ENCODE data around the gene FHIT. TPM values are rescaled to one million over a fixed set of nuclear protein-coding genes. Genes with fewer than 3 reads are reported as not detected.

FHIT gene
- total RNA-seq, 4 donors from 2014 or later: 0.72 to 5.2 (median 2.1) TPM

- intact Hi-C loops (cut with DNase I; ENCODE audit: low total_unique reads): loop anchor here (10.0 kb wide), 1 partner anchor 59 kb away; no protein-coding TSS in a partner anchor
- H3K9me3 ChIP-seq: no peaks in the 10 kb centered on the region
- in situ Hi-C loops (cut with MboI; ENCODE audit: low sequenced_read_pairs in 4 of 4): no loop called here
- no peaks in the 10 kb centered on the region for H3K27me3 ChIP-seq
- H3K4me1 ChIP-seq: no peaks in the 10 kb centered on the region
- ATAC-seq (no peak), DNase-seq (no peak)
- H3K4me3 ChIP-seq: no peak overlapping the region
- TF ChIP-seq POLR2A (IDR thresholded peaks at IDR 0.05) (no peak), CTCF (IDR thresholded peaks at IDR 0.05 in 4 of 5, conservative IDR thresholded peaks at IDR 0.05 in 1 of 5) (no peak)
- no peak overlapping the region for H3K27ac ChIP-seq
- H3K36me3 ChIP-seq: no peaks in the 10 kb centered on the region
Observed at GRCh38 chr3:61226166-61226686, 25.0 kb downstream of the FHIT start.

DNA sequence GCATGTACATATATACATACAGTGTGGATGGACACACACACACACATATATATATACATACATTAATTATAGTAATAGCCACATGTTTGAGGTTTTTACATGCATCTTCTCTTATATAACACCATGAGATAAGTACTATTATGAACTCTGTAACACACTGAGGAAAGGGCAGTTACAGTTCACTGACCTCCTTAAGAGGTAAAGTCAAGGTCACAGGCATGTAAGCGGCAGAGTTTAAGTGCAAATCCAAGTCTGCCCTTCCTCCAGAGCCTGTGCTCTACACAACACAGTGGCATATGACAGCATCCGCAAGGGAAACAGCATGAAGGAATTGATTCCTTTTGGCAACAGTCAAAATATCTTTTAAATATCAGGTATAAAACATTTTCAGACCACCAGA, 26.4 kb downstream of the FHIT start:
- DNase-seq (no peak), ATAC-seq (no peak)
- Histone ChIP-seq H3K27ac (no peak overlapping the region), H3K4me3 (no peak overlapping the region), H3K9me3 (no peaks in the 10 kb centered on the region), H3K4me1 (no peaks in the 10 kb centered on the region), H3K36me3 (no peaks in the 10 kb centered on the region), H3K27me3 (no peaks in the 10 kb centered on the region)
- intact Hi-C loops (cut with DNase I; ENCODE audit: low total_unique reads): loop anchor here (10.0 kb wide), 1 partner anchor 60 kb away; no protein-coding TSS in a partner anchor
- in situ Hi-C loops (cut with MboI; ENCODE audit: low sequenced_read_pairs in 4 of 4): no loop called here
- TF ChIP-seq CTCF (IDR thresholded peaks at IDR 0.05 in 4 of 5, conservative IDR thresholded peaks at IDR 0.05 in 1 of 5): no peak
- no peak for TF ChIP-seq POLR2A (IDR thresholded peaks at IDR 0.05)

- Histone ChIP-seq H3K27ac (no peak overlapping the region), H3K9me3 (no peaks in the 10 kb centered on the region), H3K36me3 (no peaks in the 10 kb centered on the region), H3K4me3 (no peak overlapping the region), H3K4me1 (no peaks in the 10 kb centered on the region), H3K27me3 (no peaks in the 10 kb centered on the region)
- ATAC-seq (no peak), DNase-seq (no peak)
- no peak for TF ChIP-seq CTCF (IDR thresholded peaks at IDR 0.05 in 4 of 5, conservative IDR thresholded peaks at IDR 0.05 in 1 of 5)
- no peak for TF ChIP-seq POLR2A (IDR thresholded peaks at IDR 0.05)
- intact Hi-C loops (cut with DNase I; ENCODE audit: low total_unique reads): loop anchor here (10.0 kb wide), 1 partner anchor 61 kb away; no protein-coding TSS in a partner anchor
- in situ Hi-C loops (cut with MboI; ENCODE audit: low sequenced_read_pairs in 4 of 4): no loop called here
Observed at GRCh38 chr3:61223451-61223850, 27.8 kb downstream of the FHIT start.

DNA sequence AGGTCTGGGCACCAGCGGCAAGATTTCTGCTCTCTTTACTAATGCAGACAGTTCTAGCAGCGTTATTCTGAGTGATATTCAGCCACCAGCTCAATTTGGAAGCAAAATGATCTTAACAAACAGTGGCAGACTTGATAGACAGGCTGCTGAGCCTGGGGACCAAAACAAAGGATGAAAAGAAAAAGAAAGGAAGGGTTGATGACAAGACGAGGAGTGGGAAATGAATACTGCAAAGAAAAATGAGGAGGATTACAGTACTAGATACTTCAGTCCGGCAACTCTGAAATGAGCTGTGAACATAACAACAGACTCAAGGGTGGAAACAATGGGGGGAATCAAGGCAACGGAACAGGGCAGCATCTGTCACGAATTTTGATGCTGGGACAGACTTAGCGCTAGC, 28.8 kb downstream of the FHIT start:
- intact Hi-C loops (cut with DNase I; ENCODE audit: low total_unique reads): loop anchor here (10.0 kb wide), 1 partner anchor 62 kb away; no protein-coding TSS in a partner anchor
- H3K9me3 ChIP-seq: no peaks in the 10 kb centered on the region
- ATAC-seq (no peak), DNase-seq (no peak)
- in situ Hi-C loops (cut with MboI; ENCODE audit: low sequenced_read_pairs in 4 of 4): no loop called here
- no peak overlapping the region for H3K27ac ChIP-seq
- H3K36me3 ChIP-seq: no peaks in the 10 kb centered on the region
- TF ChIP-seq CTCF (IDR thresholded peaks at IDR 0.05 in 4 of 5, conservative IDR thresholded peaks at IDR 0.05 in 1 of 5) (no peak), POLR2A (IDR thresholded peaks at IDR 0.05) (no peak)
- H3K27me3 ChIP-seq: no peaks in the 10 kb centered on the region
- no peaks in the 10 kb centered on the region for H3K4me1 ChIP-seq
- H3K4me3 ChIP-seq: no peak overlapping the region
